ENCODE measurements around the gene SERPINB10.

GRCh38 chr18:63879709-63880108 lies 28.0 kb upstream of the SERPINB10 start:
- TF ChIP-seq YY1 (IDR thresholded peaks at IDR 0.05; ENCODE audit: insufficient read depth, insufficient read length) (no peak), SUZ12 (IDR thresholded peaks at IDR 0.05; ENCODE audit: extremely low read depth, insufficient read depth, insufficient read length) (no peak)
